ENCODE measurements around the gene VPS37B. TPM values are rescaled to one million over a fixed set of nuclear protein-coding genes. Genes with fewer than 3 reads are reported as not detected.

Gene VPS37B
- total and polyA plus RNA-seq, 2 donors from 2014 or later, result 21.4 to 47.8 TPM

- H3K4me3 ChIP-seq (ENCODE audit: low read length in 3 of 3), result no peak overlapping the region
- peaks cover 0 to 25% (median 7%) of the 10 kb centered on the region in 3 donors for H3K36me3 ChIP-seq (ENCODE audit: control insufficient read depth in 2 of 3, insufficient read depth in 3 of 3, low read length in 3 of 3)
- peaks cover 0 to 11% (median 4%) of the 10 kb centered on the region in 3 donors for H3K4me1 ChIP-seq (ENCODE audit: control insufficient read depth in 2 of 3, insufficient read depth in 2 of 3, low read depth in 1 of 3, low read length in 3 of 3)
- no peak for FAIRE-seq
- H3K27me3 ChIP-seq (ENCODE audit: control insufficient read depth, insufficient read depth, low read length), result no peaks in the 10 kb centered on the region
- intact Hi-C loops (cut with DNase I), result no loop called here
- no peak overlapping the region for H3K9ac ChIP-seq (ENCODE audit: low read length in 3 of 3)
- DNase-seq, result peak in 1 of 5 donors; percentile 53
- no peak for TF ChIP-seq CTCF (IDR thresholded peaks at IDR 0.05; ENCODE audit: borderline replicate concordance, extremely low read depth, insufficient read depth)
- no peak overlapping the region for H3K27ac ChIP-seq (ENCODE audit: low read depth in 2 of 2, low read length in 2 of 2)
- no peaks in the 10 kb centered on the region for H3K9me3 ChIP-seq (ENCODE audit: control insufficient read depth in 2 of 3, insufficient read depth in 1 of 3, low read length in 3 of 3)
Observed at GRCh38 chr12:122850695-122851350, 45.1 kb downstream of the VPS37B start.

GRCh38 chr12:122850048-122850445 is 45.9 kb downstream of the VPS37B start:
- Histone ChIP-seq H3K36me3 (ENCODE audit: control insufficient read depth in 2 of 3, insufficient read depth in 3 of 3, low read length in 3 of 3) (peaks cover 0 to 20% (median 4%) of the 10 kb centered on the region in 3 donors), H3K4me1 (ENCODE audit: control insufficient read depth in 2 of 3, insufficient read depth in 2 of 3, low read depth in 1 of 3, low read length in 3 of 3) (peaks cover 0 to 17% (median 5%) of the 10 kb centered on the region in 3 donors), H3K9me3 (ENCODE audit: control insufficient read depth in 2 of 3, insufficient read depth in 1 of 3, low read length in 3 of 3) (no peaks in the 10 kb centered on the region), H3K27ac (ENCODE audit: low read depth in 2 of 2, low read length in 2 of 2) (no peak overlapping the region), H3K27me3 (ENCODE audit: control insufficient read depth, insufficient read depth, low read length) (no peaks in the 10 kb centered on the region), H3K4me3 (ENCODE audit: low read length in 3 of 3) (no peak overlapping the region), H3K9ac (ENCODE audit: low read length in 3 of 3) (no peak overlapping the region)
- FAIRE-seq (no peak), DNase-seq (peak in 1 of 5 donors; percentile 26)
- TF ChIP-seq CTCF (IDR thresholded peaks at IDR 0.05; ENCODE audit: borderline replicate concordance, extremely low read depth, insufficient read depth), result no peak
- intact Hi-C loops (cut with DNase I), result no loop called here

GRCh38 chr12:122849352-122850047 is 46.4 kb downstream of the VPS37B start:
- no peak overlapping the region for H3K4me3 ChIP-seq (ENCODE audit: low read length in 3 of 3)
- H3K9me3 ChIP-seq (ENCODE audit: control insufficient read depth in 2 of 3, insufficient read depth in 1 of 3, low read length in 3 of 3), result no peaks in the 10 kb centered on the region
- DNase-seq (peak in 1 of 5 donors; percentile 54), FAIRE-seq (no peak)
- peaks cover 0 to 21% (median 10%) of the 10 kb centered on the region in 3 donors for H3K4me1 ChIP-seq (ENCODE audit: control insufficient read depth in 2 of 3, insufficient read depth in 2 of 3, low read depth in 1 of 3, low read length in 3 of 3)
- H3K27ac ChIP-seq (ENCODE audit: low read depth in 2 of 2, low read length in 2 of 2), result no peak overlapping the region
- no peak for TF ChIP-seq CTCF (IDR thresholded peaks at IDR 0.05; ENCODE audit: borderline replicate concordance, extremely low read depth, insufficient read depth)
- no peaks in the 10 kb centered on the region for H3K27me3 ChIP-seq (ENCODE audit: control insufficient read depth, insufficient read depth, low read length)
- peaks cover 0 to 15% (median 4%) of the 10 kb centered on the region in 3 donors for H3K36me3 ChIP-seq (ENCODE audit: control insufficient read depth in 2 of 3, insufficient read depth in 3 of 3, low read length in 3 of 3)
- intact Hi-C loops (cut with DNase I), result no loop called here
- no peak overlapping the region for H3K9ac ChIP-seq (ENCODE audit: low read length in 3 of 3)

Measured in kidney (tissue), 14 donors.